IMR-90 (cell line): ENCODE results near the gene SMARCA4. TPM values are rescaled to one million over a fixed set of nuclear protein-coding genes. Genes with fewer than 3 reads are reported as not detected.

ENCODE experiments used
- ATAC-seq: fragments of 200-7000 bp; cut with Tn5 transposase; 2 replicates; pipeline ENCODE4 v1.9.1; 2020; ENCODE audit warnings: low read depth, mild to moderate bottlenecking, moderate library complexity
- BruUV-seq: library from RNA; stranded (reverse); fragments of 400-500 nt; replicated peaks from 2 replicates; lab custom pipeline; 2021; lab: Mats Ljungman, UMichigan
- CTCF ChIA-PET: fragments of 300-600 bp; formaldehyde crosslinking; extraction: SDS; loops from one replicate; lab custom pipeline; 2021; ENCODE audit warnings: antibody characterized with exemption; lab: Yijun Ruan, JAX
- POLR2A ChIA-PET: fragments of 300-600 bp; sonication (Branson Sonifier 250); formaldehyde crosslinking; loops from one replicate; lab custom pipeline; 2022; ENCODE audit warnings: antibody characterized with exemption; ENCODE audit not compliant: unreplicated experiment; lab: Charles Lee
- DNase-seq: peaks from one replicate; pipeline ENCODE4 v3.0.0; 2013
- H2AFZ ChIP-seq: replicated peaks from 2 replicates; pipeline ENCODE3; 2013; ENCODE audit warnings: low read length, mild to moderate bottlenecking; ENCODE audit not compliant: poor library complexity
- H2AK5ac ChIP-seq: 2 replicates; pipeline ENCODE4 v1.6.1; 2013; ENCODE audit warnings: low read depth, low read length, inconsistent platforms
- H2AK9ac ChIP-seq: replicated peaks from 2 replicates; pipeline ENCODE3; 2013; ENCODE audit warnings: mild to moderate bottlenecking, low read depth, low read length, moderate library complexity; ENCODE audit not compliant: poor library complexity
- H2BK120ac ChIP-seq: 2 replicates; pipeline ENCODE4 v1.6.1; 2013; ENCODE audit warnings: low read depth, low read length, inconsistent platforms
- H2BK15ac ChIP-seq: 3 replicates; pipeline ENCODE4 v1.6.1; 2013; ENCODE audit warnings: low read depth, low read length, inconsistent platforms
- H2BK20ac ChIP-seq: 2 replicates; pipeline ENCODE4 v1.6.1; 2013; ENCODE audit warnings: low read depth, mild to moderate bottlenecking, inconsistent platforms, low read length, moderate library complexity
- H2BK5ac ChIP-seq: 2 replicates; pipeline ENCODE4 v1.6.1; 2013; ENCODE audit warnings: mild to moderate bottlenecking, low read depth, low read length, inconsistent platforms; ENCODE audit not compliant: poor library complexity, severe bottlenecking
- H3K14ac ChIP-seq: replicated peaks from 2 replicates; pipeline ENCODE4 v1.6.1; 2013; ENCODE audit warnings: low read depth, low read length, inconsistent platforms
- H3K18ac ChIP-seq: 2 replicates; pipeline ENCODE4 v1.6.1; 2013; ENCODE audit warnings: low read depth, low read length, control low read depth
- H3K23ac ChIP-seq: 2 replicates; pipeline ENCODE4 v1.6.1; 2013; ENCODE audit warnings: low read depth, low read length, inconsistent platforms
- H3K27ac ChIP-seq: 2 replicates; pipeline ENCODE4 v1.5.1; 2013; ENCODE audit warnings: mild to moderate bottlenecking, control low read depth, low read length; ENCODE audit not compliant: insufficient read depth
- H3K27me3 ChIP-seq: 2 replicates; pipeline ENCODE4 v1.6.1; 2013; ENCODE audit warnings: low read length; ENCODE audit not compliant: control insufficient read depth, insufficient read depth
- H3K36me3 ChIP-seq: 2 replicates; pipeline ENCODE4 v1.6.1; 2013; ENCODE audit warnings: low read length, mixed read lengths; ENCODE audit not compliant: control insufficient read depth, insufficient read depth
- H3K4ac ChIP-seq: 2 replicates; pipeline ENCODE4 v1.6.1; 2013; ENCODE audit warnings: low read depth, low read length, inconsistent platforms
- H3K4me1 ChIP-seq: 2 replicates; pipeline ENCODE4 v1.6.1; 2013; ENCODE audit warnings: low read length, mixed read lengths; ENCODE audit not compliant: control insufficient read depth, insufficient read depth
- H3K4me2 ChIP-seq: 2 replicates; pipeline ENCODE4 v1.6.1; 2013; ENCODE audit warnings: low read depth, mild to moderate bottlenecking, control low read depth, low read length, moderate library complexity
- H3K4me3 ChIP-seq: 2 replicates; pipeline ENCODE4 v1.5.1; 2013; ENCODE audit warnings: low read depth, mild to moderate bottlenecking, control low read depth, low read length, moderate library complexity; ENCODE audit not compliant: insufficient read depth
- H3K56ac ChIP-seq: 2 replicates; pipeline ENCODE4 v1.6.1; 2013; ENCODE audit warnings: low read length, inconsistent platforms; ENCODE audit not compliant: insufficient read depth; ENCODE audit errors: extremely low read depth
- H3K79me1 ChIP-seq, 2 experiments: 2 replicates each; pipeline ENCODE4 v1.6.1; 2013; ENCODE audit warnings: low read length in 2 of 2, inconsistent platforms in 1 of 2, low read depth in 1 of 2
- H3K9ac ChIP-seq: 2 replicates; pipeline ENCODE4 v1.6.1; 2013; ENCODE audit warnings: low read depth, low read length, control low read depth
- H3K9me1 ChIP-seq: 2 replicates; pipeline ENCODE4 v1.6.1; 2013; ENCODE audit warnings: low read length, inconsistent platforms; ENCODE audit not compliant: insufficient read depth
- H3K9me3 ChIP-seq: 2 replicates; pipeline ENCODE4 v1.6.1; 2013; ENCODE audit warnings: low read length; ENCODE audit not compliant: control insufficient read depth, insufficient read depth
- H4K20me1 ChIP-seq: 2 replicates; pipeline ENCODE4 v1.6.1; 2013; ENCODE audit warnings: low read length, inconsistent platforms; ENCODE audit not compliant: insufficient read depth
- H4K5ac ChIP-seq: 2 replicates; pipeline ENCODE4 v1.6.1; 2013; ENCODE audit warnings: mild to moderate bottlenecking, low read depth, low read length, control low read depth
- H4K8ac ChIP-seq, 2 experiments: 2 replicates each; pipeline ENCODE4 v1.6.1; 2013; ENCODE audit warnings: low read depth in 2 of 2, low read length in 2 of 2, control low read depth in 1 of 2, inconsistent platforms in 1 of 2
- H4K91ac ChIP-seq: 2 replicates; pipeline ENCODE4 v1.6.1; 2013; ENCODE audit warnings: low read depth, low read length, inconsistent platforms; ENCODE audit not compliant: insufficient read depth
- BHLHE40 ChIP-seq: fragments of 150-350 bp; IDR thresholded peaks from 2 replicates; pipeline ENCODE4 v1.6.1; 2016; ENCODE audit warnings: mild to moderate bottlenecking, low read depth, low read length
- ELK1 ChIP-seq: fragments of 150-350 bp; IDR thresholded peaks from 2 replicates; pipeline ENCODE4 v1.6.1; 2016; ENCODE audit warnings: low read depth, mild to moderate bottlenecking, low read length, moderate library complexity, borderline replicate concordance
- MAFK ChIP-seq: IDR thresholded peaks from 2 replicates; pipeline ENCODE4 v1.6.1; 2012; ENCODE audit warnings: low read depth, low read length, improper control_type of control experiment
- NFE2L2 ChIP-seq: fragments of 150-350 bp; IDR thresholded peaks from 2 replicates; pipeline ENCODE4 v1.6.1; 2016; ENCODE audit warnings: low read depth, mild to moderate bottlenecking, low read length
- RFX5 ChIP-seq: IDR thresholded peaks from 2 replicates; pipeline ENCODE4 v1.8.0; 2012; ENCODE audit warnings: low read depth, mild to moderate bottlenecking, low read length, moderate library complexity
- SMC3 ChIP-seq: fragments of 150-350 bp; IDR thresholded peaks from 2 replicates; pipeline ENCODE4 v1.6.1; 2016; ENCODE audit warnings: low read depth, mild to moderate bottlenecking, antibody characterized with exemption, low read length, moderate library complexity
- WGBS, 2 experiments: methylation state at CpG; one replicate each; pipeline versions ENCODE4 v1.1.5 to v1.1.7; 2013; ENCODE audit warnings: missing lambda C conversion rate in 2 of 2; ENCODE audit not compliant: insufficient read length in 1 of 2; ENCODE audit errors: extremely low coverage in 2 of 2; 5-methylcytosine and 5-hydroxymethylcytosine counted together
- dilution Hi-C: fragments of 300-500 bp; cut with HindIII; formaldehyde crosslinking; loops from one replicate; pipeline ENCODE4 v1.14.3; 2018; ENCODE audit warnings: low sequenced_read_pairs; ENCODE audit not compliant: unreplicated experiment
- in situ Hi-C: fragments of 300-500 bp; cut with MboI; formaldehyde crosslinking; loops from 3 replicates; pipeline ENCODE4 v1.14.3; 2019; ENCODE audit warnings: low sequenced_read_pairs, inconsistent platforms, mixed read lengths
- intact Hi-C: fragments of 100-400 bp; cut with micrococcal nuclease; formaldehyde crosslinking; loops from 2 replicates; pipeline ENCODE4 v1.10.0; 2022
- polyA plus RNA-seq, 3 experiments: library from polyadenylated mRNA; depleted of rRNA; stranded (reverse); fragments of >200 nt; gene quantifications; 2 replicates each; pipeline ENCODE4 v1.2.3, GENCODE V29; 2012; ENCODE audit warnings: low replicate concordance in 1 of 3
- total RNA-seq: library from RNA; depleted of rRNA; stranded (reverse); fragments of >200 nt; gene quantifications from 2 replicates; pipeline ENCODE4 v1.2.3, GENCODE V29; 2012
- TF ChIP-seq, protein P1 (sequence below): conservative IDR thresholded peaks from 2 replicates; pipeline ENCODE4 v1.5.1; 2012; ENCODE audit warnings: mild to moderate bottlenecking, low read depth, low read length, improper control_type of control experiment

Gene SMARCA4
- total and polyA plus RNA-seq, 2 of the 4 experiments (the other 2 are of a cell fraction): 41.4 to 85.6 TPM

DNA sequence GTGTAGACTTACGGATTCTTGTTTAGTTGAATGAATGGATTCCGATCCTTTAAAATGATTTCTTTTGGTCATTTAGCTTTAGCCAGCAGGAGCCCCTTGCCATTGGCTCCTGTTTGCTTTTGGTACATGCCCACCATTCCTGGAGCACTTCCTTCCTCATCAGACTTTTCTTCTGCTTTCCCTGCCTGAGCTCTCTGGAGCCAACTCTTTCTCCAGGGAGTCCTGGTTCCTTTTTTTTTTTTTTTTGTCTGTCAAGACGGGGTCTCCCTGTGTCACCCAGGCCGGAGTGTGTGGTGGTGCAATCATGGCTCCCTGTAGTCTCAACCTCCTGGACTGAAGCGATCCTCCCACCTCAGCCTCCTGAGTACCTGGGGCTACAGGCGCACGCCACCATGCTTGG lies 37.8 kb downstream of the SMARCA4 start:
- ChIA-PET POLR2A (no interaction called here), CTCF (interaction anchor here (0.6 kb wide), 1 partner anchor 62 kb away, joined by 3 read pairs; no protein-coding TSS in a partner anchor)
- Histone ChIP-seq H3K9me1 (no peaks in the 10 kb centered on the region), H3K36me3 (peaks cover 65% of the 10 kb centered on the region), H4K5ac (no peak overlapping the region), H2BK15ac (no peak overlapping the region), H3K23ac (no peak overlapping the region), H4K91ac (no peak overlapping the region), H2BK5ac (no peak overlapping the region), H3K56ac (no peak overlapping the region), H3K4ac (no peak overlapping the region), H3K9ac (no peak overlapping the region), H3K79me1 (peaks cover 15 to 43% of the 10 kb centered on the region in 2 experiments), H3K4me3 (no peak overlapping the region), H4K8ac (no peak overlapping the region), H3K18ac (no peak overlapping the region), H3K4me2 (no peak overlapping the region), H3K14ac (no peak overlapping the region), H2AFZ (no peak overlapping the region), H2AK9ac (no peak overlapping the region), H3K27ac (no peak overlapping the region), H3K27me3 (no peaks in the 10 kb centered on the region), H2BK120ac (no peak overlapping the region), H2AK5ac (no peak overlapping the region), H4K20me1 (peaks cover 3% of the 10 kb centered on the region; the same call in 1 of the 2 replicates), H3K9me3 (no peaks in the 10 kb centered on the region), H3K4me1 (peaks cover 1% of the 10 kb centered on the region; the same call in 1 of the 2 replicates), H2BK20ac (no peak overlapping the region)
- no TSS peak for BruUV-seq
- ATAC-seq (no peak), DNase-seq (no peak)
- in situ Hi-C loops: no loop called here
- dilution Hi-C loops: no loop called here
- intact Hi-C loops: no loop called here
- no CpG with 5 or more reads among the region's 7 CpGs for WGBS, 2 experiments
- no peak for TF ChIP-seq RFX5
- TF ChIP-seq, protein P1, sequence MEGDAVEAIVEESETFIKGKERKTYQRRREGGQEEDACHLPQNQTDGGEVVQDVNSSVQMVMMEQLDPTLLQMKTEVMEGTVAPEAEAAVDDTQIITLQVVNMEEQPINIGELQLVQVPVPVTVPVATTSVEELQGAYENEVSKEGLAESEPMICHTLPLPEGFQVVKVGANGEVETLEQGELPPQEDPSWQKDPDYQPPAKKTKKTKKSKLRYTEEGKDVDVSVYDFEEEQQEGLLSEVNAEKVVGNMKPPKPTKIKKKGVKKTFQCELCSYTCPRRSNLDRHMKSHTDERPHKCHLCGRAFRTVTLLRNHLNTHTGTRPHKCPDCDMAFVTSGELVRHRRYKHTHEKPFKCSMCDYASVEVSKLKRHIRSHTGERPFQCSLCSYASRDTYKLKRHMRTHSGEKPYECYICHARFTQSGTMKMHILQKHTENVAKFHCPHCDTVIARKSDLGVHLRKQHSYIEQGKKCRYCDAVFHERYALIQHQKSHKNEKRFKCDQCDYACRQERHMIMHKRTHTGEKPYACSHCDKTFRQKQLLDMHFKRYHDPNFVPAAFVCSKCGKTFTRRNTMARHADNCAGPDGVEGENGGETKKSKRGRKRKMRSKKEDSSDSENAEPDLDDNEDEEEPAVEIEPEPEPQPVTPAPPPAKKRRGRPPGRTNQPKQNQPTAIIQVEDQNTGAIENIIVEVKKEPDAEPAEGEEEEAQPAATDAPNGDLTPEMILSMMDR: no peak
- no peak for TF ChIP-seq BHLHE40
- TF ChIP-seq NFE2L2: no peak
- no peak for TF ChIP-seq MAFK
- no peak for TF ChIP-seq SMC3
- no peak for TF ChIP-seq ELK1
